ENCODE measurements around the gene TSPAN13. TPM values are rescaled to one million over a fixed set of nuclear protein-coding genes. Genes with fewer than 3 reads are reported as not detected.
A peak's percentile ranks its signal among the peaks of the same experiment; 100 is the strongest.

Gene TSPAN13
- total RNA-seq, 1 experiment from 2014 or later = 31.1 TPM

- H3K27ac ChIP-seq = peak within 1 kb of the TSS; percentile 67
- H3K27me3 ChIP-seq (ENCODE audit: insufficient read depth, low read depth) = no peaks in the 10 kb centered on the region
- peaks cover 8% of the 10 kb centered on the region for H3K36me3 ChIP-seq (ENCODE audit: low read depth)
- H3K9me2 ChIP-seq (ENCODE audit: insufficient read depth) = no peaks in the 10 kb centered on the region
- DNase-seq = peak; percentile 82 to 98
- peaks cover 29% of the 10 kb centered on the region for H3F3A ChIP-seq (ENCODE audit: insufficient read depth, low read depth)
- peak within 1 kb of the TSS; percentile 55 for H3K4me3 ChIP-seq
- peak within 1 kb of the TSS; percentile 29 for H2AFZ ChIP-seq
- TF ChIP-seq EZH2 (IDR thresholded peaks at IDR 0.05; ENCODE audit: low read depth) (no peak), CTCF (conservative IDR thresholded peaks at IDR 0.05) (no peak)
- peaks cover 55% of the 10 kb centered on the region for H3K4me1 ChIP-seq (replicated peaks; ENCODE audit: insufficient read depth)
- H3K4me2 ChIP-seq = peak within 1 kb of the TSS; percentile 77
- H4K20me1 ChIP-seq (ENCODE audit: insufficient read depth) = no peaks in the 10 kb centered on the region
- no peaks in the 10 kb centered on the region; the same call in 1 of the 2 replicates for H3K9me3 ChIP-seq (ENCODE audit: insufficient read depth, low read depth)
- CTCF ChIA-PET = no interaction called here
- POLR2A ChIA-PET (ENCODE audit: unreplicated experiment) = interaction anchor here (0.6 to 0.7 kb wide), 3 partner anchors 42 to 87 kb away, joined by 3 to 7 read pairs (median 6); no protein-coding TSS in a partner anchor
- intact Hi-C loops (cut with micrococcal nuclease; ENCODE audit: unreplicated experiment) = loop anchor here (1.0 to 10.0 kb wide), 5 partner anchors 42 to 500 kb away; partner anchors contain the start of genes ANKMY2 and BZW2
- H3K79me2 ChIP-seq (ENCODE audit: low read depth) = peaks cover 10% of the 10 kb centered on the region
- BruUV-seq (replicated peaks) = no TSS peak
Measured at GRCh38 chr7:16804674-16805439, 51.3 kb downstream of the TSPAN13 start, which contains the start of gene AGR2. Gene AGR2 (minus strand): TSS chr7:16804999. CDS start chr7:16801796, 3,203 bp downstream.

- peak overlapping the region; percentile 55; the same call in 1 of the 2 replicates for H3K4me3 ChIP-seq
- BruUV-seq (replicated peaks) = no TSS peak
- peak overlapping the region; percentile 67 for H3K27ac ChIP-seq
- intact Hi-C loops (cut with micrococcal nuclease; ENCODE audit: unreplicated experiment) = loop anchor here (1.0 to 10.0 kb wide), 3 partner anchors 42 to 499 kb away; no protein-coding TSS in a partner anchor
- peak overlapping the region; percentile 77 for H3K4me2 ChIP-seq
- ChIA-PET CTCF (interaction anchor here (0.6 kb wide), 2 partner anchors 48 to 85 kb away, joined by 4 to 6 read pairs; no protein-coding TSS in a partner anchor), POLR2A (ENCODE audit: unreplicated experiment) (interaction anchor here (0.6 to 0.7 kb wide), 3 partner anchors 12 to 86 kb away, joined by 3 to 6 read pairs (median 6); no protein-coding TSS in a partner anchor)
- H2AFZ ChIP-seq = peak overlapping the region; percentile 29
- H3K79me2 ChIP-seq (ENCODE audit: low read depth) = peaks cover 10% of the 10 kb centered on the region
- H3F3A ChIP-seq (ENCODE audit: insufficient read depth, low read depth) = peaks cover 29% of the 10 kb centered on the region
- peaks cover 3% of the 10 kb centered on the region; the same call in 1 of the 2 replicates for H3K36me3 ChIP-seq (ENCODE audit: low read depth)
- H3K4me1 ChIP-seq (replicated peaks; ENCODE audit: insufficient read depth) = peaks cover 58% of the 10 kb centered on the region
- peak in 1 of 2 experiments; percentile 37 for DNase-seq
- H4K20me1 ChIP-seq (ENCODE audit: insufficient read depth) = no peaks in the 10 kb centered on the region
- TF ChIP-seq EZH2 (IDR thresholded peaks at IDR 0.05; ENCODE audit: low read depth) = no peak
- no peak for TF ChIP-seq CTCF (conservative IDR thresholded peaks at IDR 0.05)
- H3K9me3 ChIP-seq (ENCODE audit: insufficient read depth, low read depth) = no peaks in the 10 kb centered on the region; the same call in 1 of the 2 replicates
- H3K27me3 ChIP-seq (ENCODE audit: insufficient read depth, low read depth) = no peaks in the 10 kb centered on the region
- H3K9me2 ChIP-seq (ENCODE audit: insufficient read depth) = no peaks in the 10 kb centered on the region
Measured at GRCh38 chr7:16805441-16805840, 51.9 kb downstream of the TSPAN13 start.

- Histone ChIP-seq H3K36me3 (ENCODE audit: low read depth) (no peaks in the 10 kb centered on the region), H3F3A (ENCODE audit: insufficient read depth, low read depth) (peaks cover 20% of the 10 kb centered on the region), H3K9me3 (ENCODE audit: insufficient read depth, low read depth) (no peaks in the 10 kb centered on the region; the same call in none of the 2 replicates), H3K4me3 (no peak overlapping the region), H3K27me3 (ENCODE audit: insufficient read depth, low read depth) (no peaks in the 10 kb centered on the region), H3K9me2 (ENCODE audit: insufficient read depth) (no peaks in the 10 kb centered on the region), H3K4me2 (no peak overlapping the region), H2AFZ (no peak overlapping the region), H3K27ac (no peak overlapping the region), H4K20me1 (ENCODE audit: insufficient read depth) (no peaks in the 10 kb centered on the region), H3K4me1 (replicated peaks; ENCODE audit: insufficient read depth) (peaks cover 40% of the 10 kb centered on the region), H3K79me2 (ENCODE audit: low read depth) (no peaks in the 10 kb centered on the region)
- intact Hi-C loops (cut with micrococcal nuclease; ENCODE audit: unreplicated experiment) = no loop called here
- TF ChIP-seq CTCF (conservative IDR thresholded peaks at IDR 0.05) (no peak), EZH2 (IDR thresholded peaks at IDR 0.05; ENCODE audit: low read depth) (no peak)
- DNase-seq = no peak
- ChIA-PET POLR2A (ENCODE audit: unreplicated experiment) (no interaction called here), CTCF (no interaction called here)
- BruUV-seq (replicated peaks) = no TSS peak
Measured at GRCh38 chr7:16810112-16810511, 56.6 kb downstream of the TSPAN13 start.
